Adrenal gland (tissue), 5 donors: ENCODE results near the gene KLHL29.

Experiments used
- CTCF ChIP-seq, 6 experiments: fragments of 450-650 bp in 4 of 6; fragments of 200-600 bp in 2 of 6; sonication (generic) in 1 of 6; IDR thresholded peaks; 1 replicate in 5 of 6; 2 replicates in 1 of 6; pipeline versions ENCODE4 v1.5.1 to v1.8.0; 2016 to 2021; ENCODE audit warnings: antibody characterized with exemption in 6 of 6, mild to moderate bottlenecking in 2 of 6, moderate library complexity in 1 of 6
- POLR2A ChIP-seq, 2 donors: fragments of 450-650 bp; IDR thresholded peaks; one replicate each; pipeline ENCODE4 v1.6.1; 2017; ENCODE audit warnings: antibody characterized with exemption in 2 of 2, mild to moderate bottlenecking in 2 of 2, moderate library complexity in 1 of 2
- donor health status: DM: no; HTN: no; CAD: no.

- no peak for TF ChIP-seq CTCF (IDR thresholded peaks at IDR 0.05)
- no peak for TF ChIP-seq POLR2A (IDR thresholded peaks at IDR 0.05)
Observed at GRCh38 chr2:23412556-23413155, 27.7 kb downstream of the KLHL29 start.
